ENCODE data around the gene KCNK15. TPM values are rescaled to one million over a fixed set of nuclear protein-coding genes. Genes with fewer than 3 reads are reported as not detected.

Gene KCNK15
- polyA plus RNA-seq, 1 donor (not counting 4 experiments of a cell fraction or from before 2014, with no cell fraction given): not detected

- Histone ChIP-seq H3K4me2 (ENCODE audit: control insufficient read depth, extremely low read depth, insufficient read depth, low read depth, low read length) (no peak overlapping the region), H3K9me3 (ENCODE audit: control insufficient read depth, low read depth, low read length) (no peaks in the 10 kb centered on the region), H3K9me1 (ENCODE audit: control insufficient read depth, extremely low read depth, insufficient read depth, low read length) (no peaks in the 10 kb centered on the region), H3K36me3 (ENCODE audit: control insufficient read depth in 2 of 2, extremely low read depth in 1 of 2, insufficient read depth in 2 of 2, low read length in 2 of 2) (no peaks in the 10 kb centered on the region), H3K27ac (ENCODE audit: control insufficient read depth, insufficient read depth, low read length) (no peak overlapping the region), H3K79me2 (ENCODE audit: control insufficient read depth, insufficient read depth, low read length) (no peaks in the 10 kb centered on the region), H3K4me1 (ENCODE audit: control insufficient read depth, extremely low read depth, insufficient read depth, low read length) (no peaks in the 10 kb centered on the region), H3K4me3 (ENCODE audit: control insufficient read depth in 2 of 3, extremely low read depth in 1 of 3, insufficient read depth in 2 of 3, low read depth in 1 of 3, low read length in 3 of 3) (no peak overlapping the region), H3K9ac (ENCODE audit: control insufficient read depth, extremely low read depth, insufficient read depth, low read length) (no peak overlapping the region), H3K27me3 (ENCODE audit: control insufficient read depth, extremely low read depth, insufficient read depth, low read length) (peaks cover 22% of the 10 kb centered on the region), H2AFZ (ENCODE audit: control insufficient read depth, low read length) (no peak overlapping the region), H4K20me1 (ENCODE audit: control insufficient read depth, extremely low read depth, insufficient read depth, low read length) (no peaks in the 10 kb centered on the region)
- TF ChIP-seq, protein P1, sequence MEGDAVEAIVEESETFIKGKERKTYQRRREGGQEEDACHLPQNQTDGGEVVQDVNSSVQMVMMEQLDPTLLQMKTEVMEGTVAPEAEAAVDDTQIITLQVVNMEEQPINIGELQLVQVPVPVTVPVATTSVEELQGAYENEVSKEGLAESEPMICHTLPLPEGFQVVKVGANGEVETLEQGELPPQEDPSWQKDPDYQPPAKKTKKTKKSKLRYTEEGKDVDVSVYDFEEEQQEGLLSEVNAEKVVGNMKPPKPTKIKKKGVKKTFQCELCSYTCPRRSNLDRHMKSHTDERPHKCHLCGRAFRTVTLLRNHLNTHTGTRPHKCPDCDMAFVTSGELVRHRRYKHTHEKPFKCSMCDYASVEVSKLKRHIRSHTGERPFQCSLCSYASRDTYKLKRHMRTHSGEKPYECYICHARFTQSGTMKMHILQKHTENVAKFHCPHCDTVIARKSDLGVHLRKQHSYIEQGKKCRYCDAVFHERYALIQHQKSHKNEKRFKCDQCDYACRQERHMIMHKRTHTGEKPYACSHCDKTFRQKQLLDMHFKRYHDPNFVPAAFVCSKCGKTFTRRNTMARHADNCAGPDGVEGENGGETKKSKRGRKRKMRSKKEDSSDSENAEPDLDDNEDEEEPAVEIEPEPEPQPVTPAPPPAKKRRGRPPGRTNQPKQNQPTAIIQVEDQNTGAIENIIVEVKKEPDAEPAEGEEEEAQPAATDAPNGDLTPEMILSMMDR (optimal IDR thresholded peaks at IDR 0.05 in 1 of 3, IDR thresholded peaks at IDR 0.05 in 1 of 3, conservative IDR thresholded peaks at IDR 0.05 in 1 of 3; ENCODE audit: extremely low read depth in 1 of 3, insufficient read depth in 2 of 3, low read length in 3 of 3): no peak
- TF ChIP-seq EZH2 (IDR thresholded peaks at IDR 0.05; ENCODE audit: low read length): no peak
- FAIRE-seq (no peak), DNase-seq (ENCODE audit: low read depth, low spot score) (no peak)
- dilution Hi-C loops (cut with MboI; ENCODE audit: extremely low pct_ligation_motif_present, low sequenced_read_pairs): loop anchor here (25.0 kb wide), 1 partner anchor 97 kb away; no protein-coding TSS in a partner anchor
These were observed 19.4 kb downstream of the KCNK15 start for GRCh38 chr20:44765091-44765490.

GRCh38 chr20:44765701-44766347 lies 20.2 kb downstream of the KCNK15 start:
- Histone ChIP-seq H3K9ac (ENCODE audit: control insufficient read depth, extremely low read depth, insufficient read depth, low read length) (no peak overlapping the region), H3K9me3 (ENCODE audit: control insufficient read depth, low read depth, low read length) (no peaks in the 10 kb centered on the region), H3K79me2 (ENCODE audit: control insufficient read depth, insufficient read depth, low read length) (no peaks in the 10 kb centered on the region), H3K27me3 (ENCODE audit: control insufficient read depth, extremely low read depth, insufficient read depth, low read length) (peaks cover 24% of the 10 kb centered on the region), H2AFZ (ENCODE audit: control insufficient read depth, low read length) (no peak overlapping the region), H4K20me1 (ENCODE audit: control insufficient read depth, extremely low read depth, insufficient read depth, low read length) (no peaks in the 10 kb centered on the region), H3K27ac (ENCODE audit: control insufficient read depth, insufficient read depth, low read length) (no peak overlapping the region), H3K4me2 (ENCODE audit: control insufficient read depth, extremely low read depth, insufficient read depth, low read depth, low read length) (no peak overlapping the region), H3K4me1 (ENCODE audit: control insufficient read depth, extremely low read depth, insufficient read depth, low read length) (no peaks in the 10 kb centered on the region), H3K36me3 (ENCODE audit: control insufficient read depth in 2 of 2, extremely low read depth in 1 of 2, insufficient read depth in 2 of 2, low read length in 2 of 2) (no peaks in the 10 kb centered on the region), H3K9me1 (ENCODE audit: control insufficient read depth, extremely low read depth, insufficient read depth, low read length) (no peaks in the 10 kb centered on the region), H3K4me3 (ENCODE audit: control insufficient read depth in 2 of 3, extremely low read depth in 1 of 3, insufficient read depth in 2 of 3, low read depth in 1 of 3, low read length in 3 of 3) (no peak overlapping the region)
- FAIRE-seq (peak; percentile 62), DNase-seq (ENCODE audit: low read depth, low spot score) (no peak)
- TF ChIP-seq, protein P1 (optimal IDR thresholded peaks at IDR 0.05 in 1 of 3, IDR thresholded peaks at IDR 0.05 in 1 of 3, conservative IDR thresholded peaks at IDR 0.05 in 1 of 3; ENCODE audit: extremely low read depth in 1 of 3, insufficient read depth in 2 of 3, low read length in 3 of 3): no peak
- TF ChIP-seq EZH2 (IDR thresholded peaks at IDR 0.05; ENCODE audit: low read length): no peak
- dilution Hi-C loops (cut with MboI; ENCODE audit: extremely low pct_ligation_motif_present, low sequenced_read_pairs): loop anchor here (25.0 kb wide), 1 partner anchor 96 kb away; no protein-coding TSS in a partner anchor

All from keratinocyte (primary cell).